Activated CD4-positive, alpha-beta T cell treated with anti-CD3 and anti-CD28 coated beads for 1 hour (primary cell): Measurements from ENCODE around the gene PANK4.
"Not testable (repeated sequence)": the region's sequence is repeated elsewhere in the genome, so short reads cannot be mapped to it uniquely, and the experiment has no call there.

Experiments
- DNase-seq: peaks from one replicate; pipeline ENCODE4 v3.0.0-alpha.2; 2020

PANK4 gene

GRCh38 chr1:2525920-2526823, at the start of gene PANK4:
Gene PANK4 (minus strand): TSS chr1:2526596. CDS start chr1:2526587, 9 bp downstream.
- peak; percentile 82 for DNase-seq

DNA sequence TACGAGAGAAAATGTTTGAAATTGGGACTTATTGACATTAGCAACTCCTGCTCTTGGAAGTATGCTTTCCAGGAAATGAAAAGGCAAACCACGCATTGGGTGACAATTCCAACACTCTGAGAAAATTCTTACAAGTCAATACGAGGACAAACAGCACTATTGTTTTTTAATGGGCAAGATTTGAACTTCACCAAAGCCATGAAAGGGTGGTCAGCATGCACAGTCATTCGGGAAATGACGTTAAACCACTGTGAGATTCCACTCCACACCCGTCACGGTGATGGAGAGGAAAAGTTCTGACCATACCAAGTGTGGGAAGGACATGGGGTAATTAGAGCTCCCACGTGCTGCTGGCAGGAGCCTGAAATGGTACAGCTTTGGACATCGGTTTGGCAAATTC, 48.0 kb upstream of the PANK4 start:
- no peak for DNase-seq

DNA sequence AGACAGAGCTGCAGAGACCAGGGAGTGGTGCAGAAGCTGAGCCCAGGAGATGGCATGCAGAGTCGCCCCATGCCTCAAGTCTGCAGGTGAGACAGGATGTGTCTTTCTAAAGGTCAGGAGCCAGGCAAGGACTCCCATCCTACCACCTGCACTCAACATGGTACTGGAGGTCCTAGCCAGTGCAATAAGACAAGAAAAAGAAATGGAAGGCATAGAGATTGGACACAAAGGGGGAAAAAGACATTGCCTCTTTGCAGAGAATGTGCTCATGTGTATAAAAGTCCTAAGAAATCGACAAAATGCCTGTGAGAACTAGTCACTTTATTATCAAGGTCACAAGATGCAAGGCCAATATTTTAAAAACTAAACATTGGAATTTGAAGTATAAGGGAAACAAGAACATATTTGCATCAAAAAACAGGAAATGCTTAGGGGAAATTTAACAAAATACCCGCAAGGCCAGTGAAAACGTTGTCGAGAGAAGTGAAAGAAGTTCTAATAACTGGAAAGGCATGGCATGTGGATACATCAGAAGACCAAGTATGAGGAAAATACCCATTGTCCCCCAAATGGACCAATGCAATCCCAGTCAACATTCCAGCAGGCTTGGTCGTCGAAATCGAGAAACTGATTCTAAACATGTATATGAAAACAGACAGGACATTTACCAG, 47.0 kb upstream of the PANK4 start:
- no peak for DNase-seq

- DNase-seq: no peak
Observed at GRCh38 chr1:2571348-2571747, 45.0 kb upstream of the PANK4 start.

DNA sequence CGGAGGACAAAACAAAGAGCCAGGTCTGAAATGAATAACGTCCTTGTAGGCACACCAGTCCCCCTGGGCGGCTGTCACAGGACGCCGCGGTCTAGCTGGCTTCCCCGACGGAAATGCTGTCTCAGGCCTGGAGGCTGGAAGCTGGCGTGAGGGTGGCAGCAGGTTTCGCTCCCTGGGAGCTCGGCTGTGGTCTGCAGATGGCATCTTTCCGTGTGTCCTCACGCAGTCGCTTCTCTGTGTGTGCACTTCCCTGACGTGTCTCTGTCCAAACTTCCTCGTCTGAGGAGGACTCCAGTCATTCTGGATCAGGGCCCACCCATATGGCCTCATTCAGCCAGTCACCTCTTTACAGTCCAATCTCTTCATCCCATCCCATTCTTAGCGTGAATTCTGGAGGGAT, 43.9 kb upstream of the PANK4 start:
- DNase-seq: no peak

- not testable (repeated sequence) for DNase-seq
Observed at GRCh38 chr1:2569703-2570102, 43.3 kb upstream of the PANK4 start.

DNA sequence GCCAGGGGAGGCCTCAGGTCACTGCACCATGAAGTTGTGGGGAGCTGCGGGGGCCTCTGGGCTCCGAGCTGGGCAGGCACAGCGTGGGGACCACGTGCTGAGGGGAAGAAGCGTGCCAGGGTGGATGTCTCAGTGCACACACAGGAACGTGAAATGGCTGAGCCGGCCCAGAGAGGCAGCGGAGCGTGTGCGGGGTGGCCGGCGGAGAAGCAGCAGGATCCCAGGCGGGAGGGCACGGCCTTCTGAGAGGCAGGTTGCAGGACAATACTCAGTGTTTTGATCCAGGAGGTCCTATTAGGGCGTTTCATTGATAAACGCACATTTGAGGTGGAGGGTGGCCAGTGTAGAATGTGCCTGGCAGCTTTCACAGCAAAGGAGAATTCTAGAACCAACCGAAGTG, 42.7 kb upstream of the PANK4 start:
- DNase-seq: no peak

- DNase-seq: not testable (repeated sequence)
Observed at GRCh38 chr1:2568187-2568816, 41.9 kb upstream of the PANK4 start.

GRCh38 chr1:2567083-2567679, 40.8 kb upstream of the PANK4 start:
- DNase-seq: no peak

DNA sequence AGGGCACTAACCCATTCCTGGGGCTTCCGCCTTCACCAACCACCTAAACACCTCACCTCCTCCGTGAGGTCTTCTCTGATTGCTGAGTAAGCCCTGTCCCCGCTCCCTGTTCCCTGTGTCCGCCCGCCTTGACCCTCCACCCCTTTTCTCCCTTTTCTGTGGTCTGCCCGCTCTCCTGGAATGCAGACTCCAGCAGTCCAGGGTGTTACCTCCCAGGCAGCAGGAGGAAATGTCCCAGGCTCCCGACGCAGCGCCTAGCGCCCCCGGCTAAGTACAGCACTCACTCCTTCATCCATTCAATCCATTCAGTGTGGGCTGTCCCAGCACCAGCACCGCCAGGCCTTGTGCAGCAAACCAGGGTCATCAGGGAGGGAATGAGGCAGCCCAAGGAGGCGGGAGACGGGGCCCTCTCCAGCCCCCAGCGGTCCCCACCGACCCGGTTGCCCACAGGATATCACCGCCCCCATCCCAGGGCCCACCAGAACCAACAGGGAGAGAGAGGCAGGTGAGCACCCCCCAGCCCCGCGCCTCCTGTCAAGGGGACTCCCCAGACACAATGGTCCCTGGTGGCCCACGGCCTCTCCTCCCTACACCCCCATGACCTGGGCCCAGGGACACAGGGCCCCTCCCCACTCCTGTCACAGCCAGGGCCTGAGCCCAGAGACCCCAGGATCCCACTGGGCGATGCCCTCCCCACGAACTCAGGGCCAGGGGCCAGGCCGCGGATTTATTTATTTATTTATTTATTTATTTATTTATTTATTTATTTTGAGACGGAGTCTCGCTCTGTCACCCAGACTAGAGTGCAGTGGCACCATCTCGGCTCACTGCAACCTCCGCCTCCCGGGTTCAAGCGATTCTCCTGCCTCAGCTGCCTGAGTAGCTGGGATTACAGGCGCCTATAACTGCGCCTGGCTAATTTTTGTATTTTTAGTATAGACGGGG, 40.0 kb upstream of the PANK4 start:
- DNase-seq: no peak

DNA sequence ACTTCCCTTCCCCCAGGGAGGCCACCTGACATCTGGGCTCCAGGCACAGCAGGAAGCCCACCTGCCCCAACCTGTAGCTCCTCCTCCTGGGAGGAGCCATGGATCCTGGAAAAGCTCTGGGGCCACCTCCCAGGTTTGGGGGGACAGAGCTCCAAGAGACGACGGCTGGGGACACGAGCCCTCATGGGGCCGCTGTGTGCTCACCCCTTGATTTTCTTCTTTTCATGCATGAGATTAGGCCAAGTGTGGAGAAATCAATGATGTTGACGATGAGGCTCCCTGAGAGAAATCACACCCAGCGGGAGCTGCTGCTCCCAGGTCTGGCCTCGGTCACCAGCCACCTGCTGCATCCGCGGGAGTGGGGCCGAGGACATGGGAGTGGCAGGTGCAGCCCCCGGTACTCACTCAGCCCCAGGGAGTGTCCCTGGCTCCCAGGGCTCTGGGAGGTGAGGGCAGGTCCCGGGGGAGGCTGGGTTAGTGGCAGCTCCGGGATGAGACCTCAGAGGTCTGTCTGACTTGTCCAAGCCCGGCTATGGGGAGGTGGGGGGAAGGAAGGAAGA, 38.5 kb upstream of the PANK4 start:
- DNase-seq: no peak

- DNase-seq: no peak
Observed at GRCh38 chr1:2564006-2564814, 37.8 kb upstream of the PANK4 start.

- DNase-seq: no peak
Observed at GRCh38 chr1:2563205-2563604, 36.8 kb upstream of the PANK4 start.

DNA sequence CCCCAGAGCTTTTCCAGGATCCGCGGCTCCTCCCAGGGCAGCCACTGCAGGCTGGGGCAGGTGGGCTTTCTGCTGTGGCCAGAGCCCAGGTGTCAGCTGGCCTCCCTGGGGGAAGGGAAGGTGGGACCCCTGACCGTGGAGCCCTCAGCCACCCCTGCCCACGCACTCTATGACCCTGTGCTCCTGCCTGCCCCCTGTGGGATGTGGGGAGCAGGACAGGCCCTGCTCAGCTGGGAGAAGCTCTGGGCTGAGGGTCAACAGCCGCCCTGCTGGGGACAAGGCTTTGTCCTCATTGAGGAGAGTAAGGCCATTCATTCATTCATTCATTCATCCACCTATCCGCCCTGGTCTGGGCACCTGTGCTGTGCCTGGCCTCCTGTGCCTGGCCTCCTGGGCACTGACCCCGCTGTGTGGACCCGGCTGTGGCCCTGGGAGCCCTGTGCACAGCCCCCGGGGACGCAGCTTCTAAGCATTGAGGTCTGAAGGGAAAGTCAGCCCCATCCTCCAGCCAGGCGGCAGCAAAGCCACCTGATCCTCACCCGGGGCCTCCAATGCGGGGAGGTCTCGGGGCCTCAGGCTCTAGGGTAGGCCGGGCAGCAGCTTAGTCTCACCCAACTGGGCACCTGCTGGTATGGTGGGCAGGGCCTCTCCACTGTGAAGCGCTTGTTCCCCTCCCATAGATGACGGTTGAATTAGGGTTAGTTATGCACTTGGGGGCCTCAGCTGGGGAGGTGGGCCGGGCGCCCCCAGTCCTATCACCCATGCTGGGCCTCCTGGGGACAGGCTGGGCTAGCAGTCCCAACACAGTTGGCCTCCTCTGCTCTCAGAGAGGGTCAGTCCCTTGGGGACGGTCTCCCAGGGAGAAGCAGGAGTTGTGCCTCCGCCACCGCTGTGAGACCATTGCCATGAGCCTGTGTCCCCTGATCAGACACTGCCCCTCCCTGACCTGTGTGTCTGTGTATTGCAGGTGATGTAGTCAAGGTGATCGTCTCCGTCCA, 35.8 kb upstream of the PANK4 start:
- DNase-seq: no peak

- no peak for DNase-seq
Observed at GRCh38 chr1:2561446-2561845, 35.0 kb upstream of the PANK4 start.

DNA sequence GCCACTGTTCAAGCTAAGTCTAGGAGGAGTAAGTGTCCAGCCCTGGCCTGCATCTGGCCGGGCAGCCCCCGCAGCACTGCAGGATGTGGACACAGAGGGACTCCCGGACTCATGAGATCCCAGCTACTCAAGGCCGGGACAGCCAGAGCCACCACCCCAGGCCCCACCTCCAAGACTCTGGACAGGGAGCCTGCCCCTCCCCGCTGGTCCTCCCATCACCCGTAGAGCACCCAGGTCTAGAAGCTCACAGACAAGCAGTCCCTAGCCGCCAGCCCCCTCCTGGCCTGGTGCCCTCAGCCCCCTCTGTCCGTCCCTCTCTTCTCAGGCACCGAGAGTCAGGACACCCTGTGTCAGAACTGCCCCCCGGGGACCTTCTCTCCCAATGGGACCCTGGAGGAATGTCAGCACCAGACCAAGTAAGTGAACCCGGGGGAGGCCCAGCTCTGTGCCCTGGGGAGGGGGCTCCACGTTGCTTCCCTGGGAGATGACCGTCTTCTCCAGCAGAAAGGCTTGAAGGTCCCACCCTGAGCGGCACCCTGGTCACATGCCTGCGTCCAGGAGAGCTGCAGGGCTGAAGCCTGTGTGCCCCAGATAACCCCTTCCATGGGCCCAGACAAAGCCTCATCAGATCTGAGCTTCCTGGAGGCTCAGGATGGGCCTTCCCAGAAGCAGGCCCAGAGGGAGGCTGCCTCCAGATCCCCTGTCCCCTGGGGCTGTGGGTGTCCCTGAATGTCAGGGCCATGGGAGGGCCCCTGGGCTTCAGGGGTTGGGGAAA, 34.1 kb upstream of the PANK4 start:
- DNase-seq: no peak

GRCh38 chr1:2559509-2560298, 33.3 kb upstream of the PANK4 start:
- no peak for DNase-seq

GRCh38 chr1:2558861-2559260, 32.5 kb upstream of the PANK4 start:
- DNase-seq: no peak
